HG02870 (cell line): ENCODE results near the gene HTR2A.

ENCODE experiments used
- ATAC-seq: cut with Tn5 transposase; IDR thresholded peaks from one replicate; pipeline ENCODE4 v1.9.1; 2021; ENCODE audit warnings: mild to moderate bottlenecking, moderate library complexity; ENCODE audit not compliant: unreplicated experiment

HTR2A gene

DNA sequence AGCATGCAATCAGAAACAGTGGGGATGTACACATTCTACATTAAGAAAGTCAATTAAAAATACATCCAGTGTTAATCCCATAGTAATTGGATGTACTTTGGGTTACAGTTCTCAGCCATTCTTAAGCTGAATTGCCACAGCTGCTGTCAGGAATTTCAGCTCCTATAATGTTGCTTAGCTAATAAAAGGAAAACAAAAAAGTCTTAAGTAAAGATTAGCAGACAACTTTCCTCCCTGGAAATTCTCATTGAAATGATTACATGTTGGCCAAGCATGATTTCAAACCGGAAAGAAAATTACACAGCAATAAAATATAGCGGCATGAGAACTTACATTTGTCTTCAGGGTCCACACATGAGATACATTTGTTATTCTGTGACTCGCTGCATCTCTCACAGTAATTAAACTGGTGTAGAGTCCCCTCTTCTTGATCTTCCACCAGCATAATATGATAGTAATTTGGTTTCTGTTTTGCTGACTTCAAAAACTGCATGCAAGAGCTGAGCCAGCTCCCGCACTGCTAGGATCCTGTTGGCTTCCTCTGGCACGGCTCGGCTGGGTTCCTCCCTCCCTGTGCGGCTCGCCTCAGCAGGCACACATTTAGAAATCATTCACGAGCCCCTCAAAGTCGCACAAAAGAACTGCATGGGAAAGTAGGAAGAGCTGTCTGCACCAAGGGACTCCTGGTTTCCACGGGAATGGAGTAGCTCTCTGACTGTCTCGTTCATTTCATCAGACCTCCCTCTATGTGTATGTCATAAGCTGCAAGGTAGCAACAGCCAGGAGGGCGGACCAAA is at the start of gene HTR2A:
Gene HTR2A, minus strand, starts transcription at position 713 of the 797 bp plus-strand sequence. CDS start 1,147 bp downstream, outside the sequence.
- ATAC-seq = no peak

- ATAC-seq = no peak
These were observed 39.7 kb upstream of the HTR2A start for GRCh38 chr13:46936525-46936924.

DNA sequence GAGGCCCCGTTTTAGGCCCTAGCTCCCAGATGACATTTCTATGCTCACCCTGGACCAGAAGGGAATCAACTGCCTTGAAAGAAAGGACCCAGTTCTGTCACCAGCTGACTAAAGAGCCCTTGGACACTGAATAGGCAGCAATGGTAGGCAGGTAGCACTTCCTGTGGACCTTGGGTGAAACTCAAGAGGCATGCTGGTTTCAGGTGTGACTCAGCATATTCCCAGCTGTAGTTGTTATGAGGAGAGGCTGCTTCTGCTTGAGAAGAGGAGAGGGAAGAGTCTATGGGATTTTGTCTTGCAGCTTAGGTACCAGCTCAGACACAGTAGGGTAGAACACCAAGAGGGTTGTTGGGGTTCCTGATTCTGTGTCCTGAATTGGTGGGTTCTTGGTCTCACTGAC is 37.9 kb upstream of the HTR2A start:
- no peak for ATAC-seq

DNA sequence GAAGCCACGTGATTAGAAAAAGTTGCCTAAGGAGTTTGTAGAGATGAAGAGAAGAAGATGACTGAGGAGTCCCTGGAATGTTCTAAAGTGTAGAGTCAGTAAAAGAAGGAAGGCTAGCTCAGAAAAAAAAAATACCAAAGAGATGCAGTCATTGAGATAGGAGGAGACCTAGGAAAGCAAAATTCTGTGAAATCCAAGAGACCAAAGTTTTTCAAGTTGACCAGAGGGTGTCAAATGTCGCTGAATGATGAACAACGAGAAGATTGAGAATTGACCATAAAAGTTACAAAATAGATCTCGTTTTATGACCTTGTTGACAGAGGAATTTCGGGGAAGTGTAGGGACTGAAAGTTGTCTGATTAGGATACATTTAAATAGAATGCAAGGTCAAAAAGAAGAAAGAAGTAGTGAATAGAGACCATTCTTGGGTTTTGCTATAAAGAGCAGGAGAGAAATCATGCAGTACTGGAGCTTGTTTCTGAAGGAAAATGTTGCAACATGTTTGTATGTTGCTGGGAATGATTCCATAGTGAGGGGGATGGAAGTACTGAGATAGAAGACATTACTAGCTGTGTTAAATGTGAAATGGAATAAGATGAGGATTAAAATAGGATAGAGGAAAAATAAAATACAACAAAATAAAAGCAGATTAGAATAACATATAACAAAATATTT is 30.2 kb upstream of the HTR2A start:
- no peak for ATAC-seq

GRCh38 chr13:46925486-46925885 is 28.6 kb upstream of the HTR2A start:
- no peak for ATAC-seq

DNA sequence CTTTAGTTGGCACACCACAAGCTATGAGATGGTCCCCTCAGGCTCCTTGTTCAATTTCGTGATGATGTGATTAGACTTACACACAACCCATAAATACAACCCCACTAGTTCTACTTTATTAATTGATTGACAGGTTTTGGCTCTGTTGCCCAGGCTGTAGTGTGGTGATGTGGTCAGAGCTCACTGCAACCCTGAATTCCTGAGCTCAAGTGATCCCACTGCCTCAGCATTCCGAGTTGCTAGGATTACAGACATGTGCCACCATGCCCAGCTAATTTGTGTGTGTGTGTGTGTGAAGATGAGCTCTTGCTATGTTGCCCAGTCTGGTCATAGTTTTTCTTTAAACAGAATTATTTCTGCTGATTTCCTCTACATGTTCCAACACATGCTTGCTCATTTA is 17.5 kb upstream of the HTR2A start:
- no peak for ATAC-seq

GRCh38 chr13:46913757-46914156 is 16.9 kb upstream of the HTR2A start:
- ATAC-seq = no peak

DNA sequence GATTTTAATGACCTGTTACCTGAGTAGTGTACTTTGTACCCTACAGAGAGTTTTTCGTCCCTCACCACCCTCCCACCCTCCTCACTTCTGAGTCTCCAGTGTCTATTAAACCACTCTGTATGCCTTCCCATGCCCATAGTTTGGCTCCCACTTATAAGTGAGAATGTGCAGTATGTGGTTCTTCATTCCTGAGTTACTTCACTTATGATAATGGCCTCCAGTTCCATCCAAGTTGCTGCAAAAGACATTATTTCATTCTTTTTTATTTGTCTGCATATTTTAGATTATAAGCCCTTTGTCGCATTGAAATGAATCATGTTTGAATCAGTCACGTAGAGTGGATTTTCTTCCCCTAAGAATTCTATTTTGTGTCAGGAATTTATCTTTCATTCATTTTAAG is 12.2 kb upstream of the HTR2A start:
- ATAC-seq = no peak

DNA sequence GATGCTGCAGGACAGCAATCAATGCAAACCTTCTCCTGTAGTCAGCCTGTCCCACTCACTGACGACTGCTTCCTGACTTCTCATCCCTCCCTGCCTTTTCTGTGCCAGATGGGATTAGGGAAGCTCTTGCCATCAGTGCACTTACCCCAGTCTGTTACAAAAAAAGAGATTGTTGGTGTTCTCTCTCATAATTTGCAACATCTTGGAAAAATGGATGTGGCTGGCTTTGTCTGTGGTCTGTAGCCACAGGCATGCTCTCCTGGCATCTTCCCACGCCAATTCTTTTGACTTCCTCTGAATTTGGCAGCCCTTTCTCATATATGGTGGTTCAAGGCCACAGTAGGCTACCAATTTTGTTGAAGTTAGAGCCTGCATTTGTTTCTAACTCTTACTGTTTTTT is 11.6 kb upstream of the HTR2A start:
- ATAC-seq = no peak

DNA sequence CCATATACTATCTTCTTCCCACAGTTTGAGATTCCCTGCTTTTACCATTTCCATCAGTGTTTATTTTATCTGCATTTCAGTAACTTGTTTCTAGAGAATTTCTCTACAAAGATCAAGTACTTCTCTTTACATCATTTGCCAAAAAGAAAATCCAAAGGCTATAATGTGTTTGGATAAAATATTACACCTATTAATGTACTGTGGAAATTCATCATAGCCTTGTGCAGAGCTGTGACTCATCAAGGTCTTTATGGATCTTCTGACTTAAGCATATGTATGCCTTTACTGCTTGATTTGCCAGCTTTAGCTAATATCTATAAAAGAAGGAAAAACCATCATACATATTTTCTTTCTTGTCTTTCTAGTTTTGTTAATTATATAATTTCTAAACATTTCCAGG is 9.6 kb upstream of the HTR2A start:
- ATAC-seq = no peak

DNA sequence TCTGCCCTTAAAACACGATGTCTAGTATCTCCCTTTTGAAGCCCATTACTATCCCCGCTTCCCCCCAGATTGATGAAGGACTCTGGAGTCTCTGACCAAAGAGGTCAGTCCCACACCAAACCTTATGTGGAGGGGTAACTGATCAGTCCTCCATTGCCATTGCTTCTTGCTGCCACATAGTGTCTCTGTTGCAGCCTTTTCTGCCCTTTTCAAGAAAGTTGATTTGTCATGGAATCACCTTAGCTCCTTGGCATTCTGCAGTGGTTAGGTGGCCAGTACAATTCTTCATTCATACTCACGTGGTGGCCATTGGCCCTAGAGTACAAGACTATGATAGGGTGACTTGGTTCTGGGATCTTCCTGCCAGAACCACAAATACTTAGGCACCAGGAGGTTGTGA is 8.4 kb upstream of the HTR2A start:
- no peak for ATAC-seq

- ATAC-seq = no peak
These were observed 6.9 kb upstream of the HTR2A start for GRCh38 chr13:46903748-46904147.

DNA sequence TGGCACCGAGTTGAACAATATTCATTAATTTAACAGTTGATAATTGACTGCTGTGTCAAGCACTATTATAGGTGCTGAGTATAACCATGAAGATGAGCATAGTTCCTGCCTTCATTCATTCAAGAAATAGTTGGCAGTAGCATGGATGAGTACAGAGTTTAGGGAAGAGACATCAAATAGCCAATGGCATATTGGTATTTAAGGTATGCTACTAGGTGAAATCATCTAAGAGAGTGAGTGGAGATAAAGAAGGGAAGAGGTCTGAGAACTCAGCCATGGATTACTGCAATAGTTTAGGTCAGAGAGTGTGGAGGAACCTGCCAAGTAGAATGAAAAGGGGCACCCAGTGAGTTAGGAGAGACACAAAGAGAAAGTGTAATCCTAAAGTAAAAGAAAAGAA is 4.9 kb upstream of the HTR2A start:
- no peak for ATAC-seq

DNA sequence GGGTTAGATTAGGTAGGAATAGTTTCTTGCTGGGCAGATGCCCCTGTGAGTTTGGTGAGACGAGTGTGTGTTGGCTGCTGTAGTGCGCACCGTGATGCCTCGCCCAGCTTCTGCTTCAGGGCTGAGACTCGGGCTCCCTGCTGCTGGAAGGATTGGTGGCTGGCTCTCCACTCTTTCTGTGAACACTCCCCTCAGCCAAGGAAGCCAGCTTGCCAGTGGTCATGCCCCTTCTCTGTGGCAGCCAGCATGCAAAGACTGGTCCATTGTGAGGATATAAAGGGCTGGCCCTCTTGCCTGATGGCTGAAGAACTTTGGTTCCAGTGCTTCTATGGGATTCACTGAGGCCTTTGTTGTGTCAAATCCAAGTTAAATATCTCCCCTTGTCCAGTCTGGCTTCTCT is 2.9 kb upstream of the HTR2A start:
- no peak for ATAC-seq

- no peak for ATAC-seq
These were observed 1.5 kb downstream of the HTR2A start for GRCh38 chr13:46895381-46895780.

DNA sequence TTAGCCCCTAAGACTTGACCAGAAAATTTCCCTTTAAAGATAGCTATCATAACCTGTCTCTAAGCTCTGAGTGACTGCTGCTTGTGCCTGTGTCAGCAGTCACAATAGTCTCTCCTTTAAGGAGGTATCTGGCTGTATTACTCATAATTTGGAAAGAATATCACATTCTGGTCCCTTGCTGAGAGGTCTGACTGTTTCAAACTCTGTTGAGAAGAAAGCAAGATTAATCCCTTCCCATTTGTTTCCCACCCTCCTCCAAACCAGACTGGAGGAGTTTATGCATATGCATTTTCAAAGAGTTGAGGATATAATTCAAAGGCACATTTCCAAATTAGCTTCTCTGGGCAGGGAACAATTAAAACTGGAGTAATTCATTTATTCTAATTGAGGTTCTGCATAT is 2.3 kb downstream of the HTR2A start:
- peak; percentile 3 for ATAC-seq

- peak; percentile 76 for ATAC-seq
These were observed 2.9 kb downstream of the HTR2A start for GRCh38 chr13:46893798-46894560.

DNA sequence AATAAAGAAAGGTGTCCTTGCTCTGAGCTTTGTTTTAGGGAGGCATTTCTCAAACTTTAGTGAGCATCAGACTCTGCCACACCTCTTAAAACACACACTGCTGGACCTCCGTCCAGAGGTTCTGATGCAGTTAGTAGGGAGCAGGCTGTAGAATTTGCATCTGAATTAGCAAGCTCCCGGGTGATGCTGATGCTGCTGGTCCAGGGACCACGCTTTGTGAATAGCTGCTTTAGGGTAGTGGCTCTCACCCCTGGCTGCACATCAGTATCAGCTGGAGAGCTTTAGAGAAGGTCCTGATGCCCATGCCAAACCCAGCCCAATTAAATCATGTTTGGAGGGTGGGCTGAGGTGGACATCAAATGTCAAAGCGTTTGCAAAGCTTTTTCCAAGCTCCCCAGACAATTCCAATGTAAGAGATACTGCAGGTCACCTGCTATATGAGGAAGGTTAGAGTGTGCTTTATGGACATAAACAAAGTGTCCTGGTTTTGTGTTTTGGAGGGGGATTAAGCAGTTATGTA is 3.6 kb downstream of the HTR2A start:
- ATAC-seq = no peak

GRCh38 chr13:46885018-46885417 is 11.8 kb downstream of the HTR2A start:
- no peak for ATAC-seq

- no peak for ATAC-seq
These were observed 12.3 kb downstream of the HTR2A start for GRCh38 chr13:46884531-46884930.

GRCh38 chr13:46881621-46882020 is 15.2 kb downstream of the HTR2A start:
- ATAC-seq = no peak

DNA sequence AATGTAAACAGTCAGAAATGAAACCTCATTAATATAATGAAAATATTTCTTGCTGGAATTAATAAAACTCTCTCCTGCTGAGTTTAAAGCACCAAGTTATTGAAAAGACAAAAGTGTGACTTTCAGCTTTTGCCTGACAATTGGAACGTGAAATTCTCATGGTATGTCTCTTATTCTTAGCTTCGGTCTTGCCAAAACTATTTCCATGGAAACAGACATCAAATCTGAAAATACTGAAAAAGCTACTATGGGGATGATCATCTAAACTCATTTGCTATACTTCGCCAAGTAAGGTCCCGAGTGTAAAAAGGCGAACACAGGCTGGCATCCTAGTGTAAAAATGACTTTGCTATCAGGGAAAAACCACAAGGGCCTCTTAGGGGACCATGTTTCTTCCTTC is 22.8 kb downstream of the HTR2A start:
- no peak for ATAC-seq
